OCI-LY1 (cell line): ENCODE data around the gene KRT73.

Experiments
- H2AFZ ChIP-seq: fragments of 200-600 bp; sonication (generic), shearing (Covaris generic); 2 replicates; pipeline ENCODE4 v1.6.0; 2014; ENCODE audit warnings: antibody characterized with exemption, mild to moderate bottlenecking, low read length
- H3F3A ChIP-seq: fragments of 200-600 bp; sonication (generic), shearing (Covaris generic); 2 replicates; pipeline ENCODE4 v1.6.0; 2014; ENCODE audit warnings: mild to moderate bottlenecking, antibody characterized with exemption, low read length, moderate library complexity; ENCODE audit not compliant: insufficient read depth
- H3K27ac ChIP-seq: fragments of 200-600 bp; sonication (generic); 2 replicates; pipeline ENCODE4 v1.5.1; 2014; ENCODE audit warnings: low read length, mixed run types, mild to moderate bottlenecking, low read depth; ENCODE audit not compliant: poor library complexity, severe bottlenecking
- H3K27me3 ChIP-seq: fragments of 200-600 bp; sonication (generic); 2 replicates; pipeline ENCODE4 v1.6.0; 2014; ENCODE audit warnings: antibody characterized with exemption, mild to moderate bottlenecking, low read length, moderate library complexity; ENCODE audit not compliant: insufficient read depth
- H3K36me3 ChIP-seq: fragments of 200-600 bp; sonication (generic); 2 replicates; pipeline ENCODE4 v1.6.1; 2014; ENCODE audit warnings: mild to moderate bottlenecking, antibody characterized with exemption, low read length, moderate library complexity, mixed read lengths; ENCODE audit not compliant: insufficient read depth
- H3K4me1 ChIP-seq: fragments of 200-600 bp; sonication (generic); 2 replicates; pipeline ENCODE4 v1.5.1; 2014; ENCODE audit warnings: mild to moderate bottlenecking, low read length, moderate library complexity; ENCODE audit not compliant: insufficient read depth, severe bottlenecking
- H3K4me2 ChIP-seq: fragments of 200-600 bp; sonication (generic), shearing (Covaris generic); 2 replicates; pipeline ENCODE4 v1.6.1; 2014; ENCODE audit warnings: low read length
- H3K4me3 ChIP-seq: fragments of 200-600 bp; sonication (generic); 2 replicates; pipeline ENCODE4 v1.5.1; 2014; ENCODE audit warnings: low read length, low read depth, mild to moderate bottlenecking, mixed read lengths; ENCODE audit not compliant: poor library complexity, severe bottlenecking
- H3K79me2 ChIP-seq: fragments of 200-600 bp; shearing (Covaris generic); 2 replicates; pipeline ENCODE4 v1.6.1; 2016; ENCODE audit warnings: mixed run types, low read length, mixed read lengths; ENCODE audit not compliant: insufficient read depth
- H3K9ac ChIP-seq: fragments of 200-600 bp; sonication (generic), shearing (Covaris generic); 2 replicates; pipeline ENCODE4 v1.6.1; 2014; ENCODE audit warnings: mild to moderate bottlenecking, low read length, mixed read lengths
- H3K9me2 ChIP-seq: fragments of 200-600 bp; sonication (generic), shearing (Covaris generic); 2 replicates; pipeline ENCODE4 v1.6.1; 2014; ENCODE audit warnings: low read depth, mild to moderate bottlenecking, low read length, mixed read lengths
- H3K9me3 ChIP-seq: fragments of 200-600 bp; shearing (Covaris generic); 2 replicates; pipeline ENCODE4 v1.6.1; 2014; ENCODE audit warnings: low read length, mixed read lengths
- H4K20me1 ChIP-seq: fragments of 200-600 bp; sonication (generic), shearing (Covaris generic); 2 replicates; pipeline ENCODE4 v1.6.0; 2016; ENCODE audit warnings: mild to moderate bottlenecking, low read length; ENCODE audit not compliant: insufficient read depth
- EZH2 ChIP-seq: fragments of 200-600 bp; sonication (generic), shearing (Covaris generic); IDR thresholded peaks from 2 replicates; pipeline ENCODE4 v1.8.0; 2017; ENCODE audit warnings: borderline replicate concordance, mixed run types, mild to moderate bottlenecking, antibody characterized with exemption, low read length, moderate library complexity, mixed read lengths
- TF ChIP-seq, protein P1 (sequence below): fragments of 200-600 bp; sonication (generic), shearing (Covaris generic); IDR thresholded peaks from 2 replicates; pipeline ENCODE4 v1.5.1; 2017; ENCODE audit warnings: mild to moderate bottlenecking, antibody characterized with exemption, low read length, moderate library complexity, mixed read lengths

Gene KRT73

DNA sequence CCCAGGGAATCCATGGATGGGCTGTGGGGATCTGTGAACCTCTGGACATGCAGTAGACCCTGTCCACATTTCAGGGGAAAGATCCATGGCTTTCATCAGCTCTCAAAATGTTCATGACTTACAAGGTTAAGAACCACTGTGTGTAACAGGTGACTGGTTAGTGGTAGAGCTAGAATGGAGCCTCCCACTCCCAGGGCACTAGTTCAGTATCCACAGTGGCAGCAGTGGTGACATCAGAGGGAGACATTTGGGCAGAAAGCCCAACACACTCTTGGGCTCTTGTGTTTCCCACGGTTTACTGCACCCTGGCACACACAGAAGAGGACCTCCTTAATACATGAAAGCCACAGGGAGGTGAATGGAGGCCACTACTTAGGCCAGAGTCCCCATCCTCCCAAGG lies 53.8 kb downstream of the KRT73 start:
- Histone ChIP-seq H3K4me1 (no peaks in the 10 kb centered on the region), H3K27me3 (peaks cover 3% of the 10 kb centered on the region; the same call in 1 of the 2 replicates), H3K36me3 (no peaks in the 10 kb centered on the region), H3K9me2 (no peaks in the 10 kb centered on the region), H2AFZ (no peak overlapping the region), H3K79me2 (no peaks in the 10 kb centered on the region), H4K20me1 (no peaks in the 10 kb centered on the region), H3F3A (no peaks in the 10 kb centered on the region), H3K4me3 (no peak overlapping the region), H3K9me3 (no peaks in the 10 kb centered on the region), H3K4me2 (no peak overlapping the region), H3K27ac (no peak overlapping the region), H3K9ac (no peak overlapping the region)
- TF ChIP-seq, protein P1, sequence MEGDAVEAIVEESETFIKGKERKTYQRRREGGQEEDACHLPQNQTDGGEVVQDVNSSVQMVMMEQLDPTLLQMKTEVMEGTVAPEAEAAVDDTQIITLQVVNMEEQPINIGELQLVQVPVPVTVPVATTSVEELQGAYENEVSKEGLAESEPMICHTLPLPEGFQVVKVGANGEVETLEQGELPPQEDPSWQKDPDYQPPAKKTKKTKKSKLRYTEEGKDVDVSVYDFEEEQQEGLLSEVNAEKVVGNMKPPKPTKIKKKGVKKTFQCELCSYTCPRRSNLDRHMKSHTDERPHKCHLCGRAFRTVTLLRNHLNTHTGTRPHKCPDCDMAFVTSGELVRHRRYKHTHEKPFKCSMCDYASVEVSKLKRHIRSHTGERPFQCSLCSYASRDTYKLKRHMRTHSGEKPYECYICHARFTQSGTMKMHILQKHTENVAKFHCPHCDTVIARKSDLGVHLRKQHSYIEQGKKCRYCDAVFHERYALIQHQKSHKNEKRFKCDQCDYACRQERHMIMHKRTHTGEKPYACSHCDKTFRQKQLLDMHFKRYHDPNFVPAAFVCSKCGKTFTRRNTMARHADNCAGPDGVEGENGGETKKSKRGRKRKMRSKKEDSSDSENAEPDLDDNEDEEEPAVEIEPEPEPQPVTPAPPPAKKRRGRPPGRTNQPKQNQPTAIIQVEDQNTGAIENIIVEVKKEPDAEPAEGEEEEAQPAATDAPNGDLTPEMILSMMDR = no peak
- no peak for TF ChIP-seq EZH2

DNA sequence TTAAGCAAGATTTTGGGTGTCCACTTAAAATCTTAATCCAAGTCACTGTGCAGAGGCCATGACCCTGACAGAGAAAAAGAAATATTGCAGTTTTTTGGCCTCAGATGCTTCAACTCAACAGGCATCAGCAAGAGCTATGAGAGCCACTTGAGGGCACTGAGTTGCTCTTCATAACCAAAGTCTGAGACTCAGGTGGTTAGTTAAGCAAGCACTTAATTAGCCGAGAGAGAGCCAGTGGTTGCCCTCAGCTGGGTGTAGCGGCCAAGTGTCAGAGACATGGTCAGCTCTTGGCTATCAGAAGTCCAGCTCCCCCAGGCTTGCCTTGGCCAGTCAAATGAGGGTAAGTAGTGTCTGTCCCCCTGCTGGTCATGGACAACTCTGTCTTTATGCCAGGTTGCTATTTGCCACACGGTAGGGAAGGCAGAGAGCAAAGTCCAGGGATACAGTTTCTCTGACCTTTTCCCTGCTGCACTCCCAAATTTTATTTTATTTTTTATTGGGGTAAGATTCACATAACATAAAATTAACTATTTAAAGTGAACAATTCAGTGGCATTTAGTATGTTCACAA lies 56.4 kb downstream of the KRT73 start:
- Histone ChIP-seq H3K9me3 (no peaks in the 10 kb centered on the region), H3K4me1 (no peaks in the 10 kb centered on the region), H3K27me3 (peaks cover 3% of the 10 kb centered on the region; the same call in 1 of the 2 replicates), H2AFZ (no peak overlapping the region), H3K4me3 (no peak overlapping the region), H3K36me3 (no peaks in the 10 kb centered on the region), H3K9me2 (no peaks in the 10 kb centered on the region), H3K27ac (no peak overlapping the region), H4K20me1 (no peaks in the 10 kb centered on the region), H3K79me2 (no peaks in the 10 kb centered on the region), H3K9ac (no peak overlapping the region), H3K4me2 (no peak overlapping the region), H3F3A (no peaks in the 10 kb centered on the region)
- TF ChIP-seq, protein P1 = no peak
- TF ChIP-seq EZH2 = no peak

DNA sequence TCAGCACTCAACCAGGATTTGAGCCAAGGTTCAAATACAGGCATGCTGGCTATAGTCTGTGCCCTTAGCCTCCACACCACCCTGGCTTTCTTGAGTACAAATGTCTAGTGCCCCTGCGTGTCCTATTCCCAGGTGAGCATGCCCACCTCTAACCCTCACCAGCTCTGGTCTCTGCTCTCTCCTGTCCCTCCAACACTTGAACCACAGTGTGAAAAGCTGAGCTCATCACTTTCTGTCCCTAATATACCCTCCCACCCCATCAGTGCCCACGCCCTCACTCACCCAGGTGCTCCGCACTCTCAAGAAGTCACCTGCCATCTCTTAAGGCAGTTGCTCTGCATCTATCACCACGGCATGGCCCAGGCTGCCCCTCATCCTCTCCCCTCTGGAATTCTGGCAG lies 58.4 kb downstream of the KRT73 start:
- H3K27ac ChIP-seq = no peak overlapping the region
- no peaks in the 10 kb centered on the region for H3F3A ChIP-seq
- H3K9me2 ChIP-seq = no peaks in the 10 kb centered on the region
- no peak overlapping the region for H3K9ac ChIP-seq
- no peaks in the 10 kb centered on the region for H3K9me3 ChIP-seq
- no peak overlapping the region for H3K4me3 ChIP-seq
- H2AFZ ChIP-seq = no peak overlapping the region
- peaks cover 3% of the 10 kb centered on the region; the same call in 1 of the 2 replicates for H3K27me3 ChIP-seq
- no peaks in the 10 kb centered on the region for H4K20me1 ChIP-seq
- H3K79me2 ChIP-seq = no peaks in the 10 kb centered on the region
- H3K4me2 ChIP-seq = no peak overlapping the region
- no peak for TF ChIP-seq EZH2
- TF ChIP-seq, protein P1 = no peak
- H3K4me1 ChIP-seq = no peaks in the 10 kb centered on the region
- H3K36me3 ChIP-seq = no peaks in the 10 kb centered on the region
